GM20000 (cell line): ENCODE data around the gene MRPL33.

ENCODE experiments used
- DNase-seq: peaks from one replicate; pipeline ENCODE4 v3.0.0; 2012; ENCODE audit warnings: low spot score
- TF ChIP-seq, protein P1 (sequence below): IDR thresholded peaks from 2 replicates; pipeline ENCODE4 v1.5.1; 2012; ENCODE audit warnings: mild to moderate bottlenecking, control low read depth; ENCODE audit errors: extremely low read depth, missing control alignments

Gene MRPL33

DNA sequence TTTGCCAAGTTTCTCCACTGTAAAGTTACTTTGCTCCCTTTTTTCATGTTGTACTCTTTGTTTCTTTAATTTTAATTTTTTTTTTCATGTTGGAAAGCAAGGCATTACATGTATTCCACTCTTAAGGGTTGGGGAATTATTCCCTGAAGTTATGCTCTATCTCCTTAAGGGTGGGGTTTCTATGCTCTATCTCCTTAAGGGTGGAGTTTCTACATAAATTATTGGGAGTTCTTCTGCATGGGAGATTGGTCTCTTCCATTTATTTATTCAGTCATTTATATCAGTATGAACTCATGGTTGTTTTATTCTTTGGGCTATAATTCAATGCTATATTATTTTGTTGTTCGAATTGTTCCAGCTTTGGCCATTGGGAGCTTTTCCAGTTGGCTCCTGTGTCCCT, 11.2 kb downstream of the MRPL33 start:
- TF ChIP-seq, protein P1, sequence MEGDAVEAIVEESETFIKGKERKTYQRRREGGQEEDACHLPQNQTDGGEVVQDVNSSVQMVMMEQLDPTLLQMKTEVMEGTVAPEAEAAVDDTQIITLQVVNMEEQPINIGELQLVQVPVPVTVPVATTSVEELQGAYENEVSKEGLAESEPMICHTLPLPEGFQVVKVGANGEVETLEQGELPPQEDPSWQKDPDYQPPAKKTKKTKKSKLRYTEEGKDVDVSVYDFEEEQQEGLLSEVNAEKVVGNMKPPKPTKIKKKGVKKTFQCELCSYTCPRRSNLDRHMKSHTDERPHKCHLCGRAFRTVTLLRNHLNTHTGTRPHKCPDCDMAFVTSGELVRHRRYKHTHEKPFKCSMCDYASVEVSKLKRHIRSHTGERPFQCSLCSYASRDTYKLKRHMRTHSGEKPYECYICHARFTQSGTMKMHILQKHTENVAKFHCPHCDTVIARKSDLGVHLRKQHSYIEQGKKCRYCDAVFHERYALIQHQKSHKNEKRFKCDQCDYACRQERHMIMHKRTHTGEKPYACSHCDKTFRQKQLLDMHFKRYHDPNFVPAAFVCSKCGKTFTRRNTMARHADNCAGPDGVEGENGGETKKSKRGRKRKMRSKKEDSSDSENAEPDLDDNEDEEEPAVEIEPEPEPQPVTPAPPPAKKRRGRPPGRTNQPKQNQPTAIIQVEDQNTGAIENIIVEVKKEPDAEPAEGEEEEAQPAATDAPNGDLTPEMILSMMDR: no peak
- no peak for DNase-seq

DNA sequence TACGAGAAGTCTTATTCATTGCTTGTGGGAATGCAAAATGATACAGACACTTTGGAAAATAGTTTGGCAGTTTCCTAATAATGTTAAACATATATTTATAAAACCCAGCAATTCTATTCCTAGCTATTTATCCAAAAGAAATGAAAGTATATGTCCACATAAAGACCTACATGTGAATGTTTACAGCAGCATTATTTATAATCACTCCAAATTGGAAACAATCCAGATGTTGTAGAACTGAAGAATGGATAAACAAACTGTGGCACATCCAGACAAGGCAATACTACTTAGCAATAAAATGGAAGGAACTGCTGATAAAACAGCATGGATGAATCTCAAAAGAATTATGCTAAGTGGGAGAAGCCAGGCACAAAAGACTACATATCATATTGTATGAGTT, 19.3 kb downstream of the MRPL33 start:
- DNase-seq: no peak
- TF ChIP-seq, protein P1: no peak

DNA sequence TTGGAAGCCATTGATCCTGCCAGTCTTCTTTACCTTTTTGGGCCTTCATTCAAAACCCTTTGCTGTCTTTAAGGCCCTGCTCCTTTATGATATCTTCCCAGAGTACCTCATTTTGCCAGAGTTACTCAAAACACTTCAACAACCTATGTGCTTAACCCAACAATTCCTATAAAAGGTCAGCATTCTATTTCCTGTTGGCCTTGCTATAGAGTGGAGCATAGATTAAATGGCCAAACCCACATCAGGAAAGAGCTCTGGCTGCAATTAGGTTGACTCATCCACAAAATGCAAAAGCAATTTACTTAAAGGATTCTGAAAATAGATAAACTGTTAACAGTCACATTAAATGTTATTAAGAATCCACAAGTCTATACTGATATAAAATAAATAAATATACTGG, 21.2 kb downstream of the MRPL33 start:
- no peak for DNase-seq

DNA sequence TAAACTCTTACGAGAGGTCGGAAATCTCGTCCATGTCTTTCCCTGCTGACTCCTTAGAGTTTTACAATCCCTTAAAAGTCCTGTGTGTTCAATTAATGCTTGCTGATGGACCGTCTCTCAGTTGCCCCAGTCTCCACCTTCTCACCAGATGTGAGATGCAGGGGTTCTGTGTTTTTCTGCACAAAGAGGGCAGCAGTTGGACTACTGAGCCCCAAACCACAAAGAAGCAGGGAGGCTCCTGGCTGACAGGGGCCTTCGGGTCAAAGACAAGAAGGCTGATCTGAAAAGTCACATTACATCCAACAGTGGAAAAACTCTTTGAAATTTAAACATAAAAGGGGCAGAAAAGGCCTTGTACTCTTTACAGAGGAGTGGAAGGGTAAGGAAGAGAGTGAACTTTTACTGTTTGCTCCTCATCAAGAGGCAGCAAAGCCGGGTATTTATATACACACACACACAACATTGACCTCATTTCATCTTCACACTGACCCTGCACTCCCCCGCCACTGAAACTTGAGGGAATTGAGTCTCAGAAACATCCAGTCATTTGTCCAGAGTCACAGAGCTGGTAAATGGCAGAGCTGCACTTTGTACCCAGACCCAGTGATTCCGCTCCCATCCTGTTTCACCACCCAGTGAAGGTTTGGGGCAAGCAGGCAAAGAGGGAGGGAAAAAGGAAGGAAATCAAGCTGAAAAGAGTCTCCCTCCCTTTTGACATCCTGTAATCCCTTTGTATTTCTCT, 23.7 kb downstream of the MRPL33 start:
- TF ChIP-seq, protein P1: no peak
- no peak for DNase-seq

More for the DNA sequence above, 21.2 kb downstream of the MRPL33 start:
- TF ChIP-seq, protein P1: no peak

GRCh38 chr2:27795868-27796277, 24.4 kb downstream of the MRPL33 start:
- no peak for DNase-seq
- TF ChIP-seq, protein P1: no peak

DNA sequence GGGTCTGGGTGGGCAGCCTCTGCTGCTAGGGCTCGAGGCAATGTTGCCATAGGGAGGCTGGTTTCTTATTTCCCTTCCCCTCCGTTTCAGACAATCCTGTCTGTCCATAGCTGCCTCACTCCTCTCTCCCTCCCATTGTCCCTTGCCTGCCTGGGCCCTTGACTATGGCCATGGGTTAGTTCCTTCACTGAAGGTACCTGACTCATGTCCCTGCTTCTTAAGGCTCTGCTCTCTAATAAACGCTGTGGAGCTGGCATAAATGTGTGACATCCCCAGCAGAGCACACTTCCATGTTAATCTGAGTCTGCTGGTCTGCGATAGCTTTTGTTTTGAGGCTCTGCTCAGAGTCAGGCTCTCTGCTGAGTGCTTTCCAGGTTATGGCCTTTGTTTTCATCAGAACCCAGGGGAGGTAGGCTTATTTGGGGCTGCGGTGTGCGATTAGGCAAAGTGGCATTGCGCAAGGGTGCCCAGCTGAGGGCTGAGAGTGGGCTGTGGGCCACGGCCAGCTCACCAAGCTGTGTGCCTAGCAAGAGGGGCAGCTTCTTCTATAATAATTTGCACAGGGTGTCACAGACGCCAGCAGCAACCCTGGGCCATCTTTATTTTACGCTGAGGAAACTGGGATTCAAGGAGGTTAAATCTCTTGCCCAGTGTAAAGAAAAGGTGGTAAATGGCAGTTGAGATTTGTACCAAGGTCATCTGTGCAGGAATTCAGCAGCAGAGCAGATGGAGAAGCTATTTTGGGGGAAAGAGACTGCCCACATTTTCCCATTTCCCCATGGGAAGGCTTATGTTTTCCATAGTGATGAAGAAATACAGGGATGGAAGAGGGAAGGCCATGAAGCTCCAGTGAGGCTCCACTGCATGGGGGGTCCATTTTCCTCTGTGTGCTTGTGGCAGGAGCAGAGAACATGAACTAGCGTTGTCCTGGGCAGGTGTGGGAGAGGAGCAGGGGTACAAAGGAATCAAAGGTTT, 25.6 kb downstream of the MRPL33 start:
- TF ChIP-seq, protein P1: no peak
- DNase-seq: no peak

- TF ChIP-seq, protein P1: no peak
- DNase-seq: no peak
These were observed 26.3 kb downstream of the MRPL33 start for GRCh38 chr2:27797841-27798240.
